Osteoblast (primary cell): ENCODE data around the gene ARHGAP15. TPM values are rescaled to one million over a fixed set of nuclear protein-coding genes. Genes with fewer than 3 reads are reported as not detected.

ENCODE experiments used
- DNase-seq: peaks from one replicate; pipeline ENCODE4 v3.0.0; 2011; ENCODE audit warnings: low spot score, mixed read lengths; ENCODE audit not compliant: insufficient read length; ENCODE audit errors: missing footprints
- H2AFZ ChIP-seq: 2 replicates; pipeline ENCODE4 v1.6.0; 2011; ENCODE audit warnings: mild to moderate bottlenecking, low read length
- H3K27ac ChIP-seq: 2 replicates; pipeline ENCODE4 v1.5.1; 2011; ENCODE audit warnings: mild to moderate bottlenecking, low read depth, low read length, moderate library complexity
- H3K27me3 ChIP-seq: 2 replicates; pipeline ENCODE4 v1.6.0; 2012; ENCODE audit warnings: mild to moderate bottlenecking, control low read depth, inconsistent platforms, low read length, moderate library complexity; ENCODE audit not compliant: insufficient read depth
- H3K36me3 ChIP-seq: 2 replicates; pipeline ENCODE4 v1.5.1; 2011; ENCODE audit warnings: mild to moderate bottlenecking, low read length, control low read depth, moderate library complexity; ENCODE audit not compliant: insufficient read depth
- H3K4me1 ChIP-seq: 2 replicates; pipeline ENCODE4 v1.5.1; 2011; ENCODE audit warnings: mild to moderate bottlenecking, low read length, control low read depth, moderate library complexity; ENCODE audit not compliant: insufficient read depth
- H3K4me2 ChIP-seq: 2 replicates; pipeline ENCODE4 v1.6.0; 2011; ENCODE audit warnings: mild to moderate bottlenecking, low read length; ENCODE audit not compliant: insufficient read depth
- H3K4me3 ChIP-seq: fragments of 200-600 bp; sonication (generic); 3 replicates; pipeline ENCODE4 v1.5.1; 2012; ENCODE audit warnings: mild to moderate bottlenecking, low read length, inconsistent platforms; ENCODE audit not compliant: insufficient read depth
- H3K79me2 ChIP-seq: 2 replicates; pipeline ENCODE4 v1.6.0; 2012; ENCODE audit warnings: mild to moderate bottlenecking, low read length, control low read depth, inconsistent platforms; ENCODE audit not compliant: insufficient read depth
- H3K9me3 ChIP-seq: 2 replicates; pipeline ENCODE4 v1.5.1; 2011; ENCODE audit warnings: low read depth, low read length, control low read depth
- H4K20me1 ChIP-seq: 2 replicates; pipeline ENCODE4 v1.6.0; 2012; ENCODE audit warnings: mild to moderate bottlenecking, low read length, control low read depth; ENCODE audit not compliant: insufficient read depth
- total RNA-seq: library from RNA; depleted of rRNA; stranded (reverse); fragments of >200 nt; gene quantifications from 2 replicates; pipeline ENCODE4 v1.2.3, GENCODE V29; 2012
- TF ChIP-seq, protein P1 (sequence below): IDR thresholded peaks from 2 replicates; pipeline ENCODE4 v1.5.1; 2011; ENCODE audit warnings: mild to moderate bottlenecking, low read depth, low read length, moderate library complexity; ENCODE audit errors: extremely low read depth

ARHGAP15 gene
- total RNA-seq, 1 donor: 2.2 TPM

DNA sequence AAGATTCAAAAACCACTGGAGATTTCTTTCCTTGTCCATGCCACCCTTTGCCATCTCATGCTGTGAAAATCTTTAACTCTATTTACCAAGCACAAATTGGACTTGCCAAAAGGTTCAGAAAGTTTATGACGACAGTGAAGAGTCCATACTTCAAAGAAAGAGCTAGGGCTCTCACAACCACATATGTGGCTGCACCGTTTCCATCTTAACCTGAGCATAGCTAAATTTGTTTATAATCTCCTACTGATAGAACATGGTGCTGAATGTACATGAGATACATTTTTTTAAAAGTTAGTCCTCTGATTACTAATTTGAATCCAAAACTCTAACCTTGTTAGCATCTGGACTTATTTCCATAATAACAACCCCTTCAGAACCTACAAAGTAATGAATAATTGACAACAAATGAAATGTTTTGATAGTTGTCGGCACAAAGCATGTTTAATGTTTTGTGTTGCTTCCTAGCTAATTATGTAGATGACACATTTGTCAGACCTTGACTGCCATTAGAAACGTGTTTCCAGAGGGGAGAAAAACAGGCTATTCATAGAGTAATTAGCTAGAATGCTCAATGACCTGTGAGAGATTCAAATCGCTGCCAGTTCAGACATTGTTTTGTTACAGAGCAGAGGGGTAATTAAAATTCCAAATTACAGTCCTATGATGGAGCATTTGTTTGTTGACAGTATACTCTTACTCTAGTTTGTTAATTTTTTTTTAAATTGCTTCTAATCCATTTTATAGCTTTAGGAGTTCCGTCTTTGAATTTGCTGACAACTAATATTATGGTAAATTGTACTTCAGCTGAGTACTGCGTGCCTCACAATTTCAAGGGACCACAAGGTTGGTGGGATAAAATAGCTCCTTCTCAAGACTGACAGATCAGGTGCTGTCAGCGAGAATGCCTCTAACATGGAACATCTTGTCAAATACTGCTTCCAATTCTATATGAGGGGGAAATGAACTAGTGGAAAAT lies 31.8 kb downstream of the ARHGAP15 start:
- no peaks in the 10 kb centered on the region for H3K36me3 ChIP-seq
- no peak overlapping the region for H3K27ac ChIP-seq
- H3K4me3 ChIP-seq: no peak overlapping the region
- no peaks in the 10 kb centered on the region for H3K9me3 ChIP-seq
- no peak overlapping the region for H2AFZ ChIP-seq
- no peaks in the 10 kb centered on the region for H3K4me1 ChIP-seq
- TF ChIP-seq, protein P1, sequence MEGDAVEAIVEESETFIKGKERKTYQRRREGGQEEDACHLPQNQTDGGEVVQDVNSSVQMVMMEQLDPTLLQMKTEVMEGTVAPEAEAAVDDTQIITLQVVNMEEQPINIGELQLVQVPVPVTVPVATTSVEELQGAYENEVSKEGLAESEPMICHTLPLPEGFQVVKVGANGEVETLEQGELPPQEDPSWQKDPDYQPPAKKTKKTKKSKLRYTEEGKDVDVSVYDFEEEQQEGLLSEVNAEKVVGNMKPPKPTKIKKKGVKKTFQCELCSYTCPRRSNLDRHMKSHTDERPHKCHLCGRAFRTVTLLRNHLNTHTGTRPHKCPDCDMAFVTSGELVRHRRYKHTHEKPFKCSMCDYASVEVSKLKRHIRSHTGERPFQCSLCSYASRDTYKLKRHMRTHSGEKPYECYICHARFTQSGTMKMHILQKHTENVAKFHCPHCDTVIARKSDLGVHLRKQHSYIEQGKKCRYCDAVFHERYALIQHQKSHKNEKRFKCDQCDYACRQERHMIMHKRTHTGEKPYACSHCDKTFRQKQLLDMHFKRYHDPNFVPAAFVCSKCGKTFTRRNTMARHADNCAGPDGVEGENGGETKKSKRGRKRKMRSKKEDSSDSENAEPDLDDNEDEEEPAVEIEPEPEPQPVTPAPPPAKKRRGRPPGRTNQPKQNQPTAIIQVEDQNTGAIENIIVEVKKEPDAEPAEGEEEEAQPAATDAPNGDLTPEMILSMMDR: no peak
- no peaks in the 10 kb centered on the region for H4K20me1 ChIP-seq
- no peak overlapping the region for H3K4me2 ChIP-seq
- DNase-seq: no peak
- no peaks in the 10 kb centered on the region for H3K27me3 ChIP-seq
- no peaks in the 10 kb centered on the region for H3K79me2 ChIP-seq

DNA sequence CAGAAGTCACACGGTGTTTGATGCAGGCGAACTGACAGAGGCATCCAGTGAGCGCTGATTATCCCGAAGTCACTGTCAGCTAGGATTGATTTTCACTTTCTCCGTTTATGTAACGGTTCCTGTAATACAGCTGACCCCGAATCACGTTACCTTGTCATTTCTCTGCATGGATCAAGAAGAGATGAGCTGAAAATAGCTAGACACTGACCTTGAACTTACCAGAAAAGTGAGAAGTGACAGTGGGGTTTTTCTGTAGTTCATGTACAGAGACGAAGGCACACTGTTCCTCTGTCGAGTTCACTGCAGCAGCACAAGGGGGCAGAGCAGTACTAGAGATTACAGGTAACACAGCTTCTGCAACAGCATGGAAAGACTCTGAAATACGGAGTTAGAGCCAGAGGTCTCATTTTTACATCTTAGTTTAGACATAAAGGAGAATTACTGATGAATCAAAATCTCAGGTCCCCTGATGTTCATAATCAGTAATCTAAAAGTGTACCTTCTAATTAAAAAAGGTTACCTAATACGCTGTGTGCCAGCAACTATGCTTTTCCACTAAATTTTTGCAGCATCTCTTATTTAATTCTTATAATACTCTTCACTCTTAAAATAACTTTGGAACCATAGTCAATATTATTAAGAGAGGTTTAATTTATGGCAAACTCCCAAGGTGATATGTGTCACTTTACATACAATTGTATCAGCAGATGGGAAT lies 33.1 kb downstream of the ARHGAP15 start:
- no peaks in the 10 kb centered on the region for H3K27me3 ChIP-seq
- no peak overlapping the region for H3K27ac ChIP-seq
- DNase-seq: no peak
- H4K20me1 ChIP-seq: no peaks in the 10 kb centered on the region
- no peak overlapping the region for H3K4me3 ChIP-seq
- no peaks in the 10 kb centered on the region for H3K36me3 ChIP-seq
- peak overlapping the region; percentile 38 for H3K4me2 ChIP-seq
- peak overlapping the region; percentile 12 for H2AFZ ChIP-seq
- H3K4me1 ChIP-seq: no peaks in the 10 kb centered on the region
- no peaks in the 10 kb centered on the region for H3K9me3 ChIP-seq
- TF ChIP-seq, protein P1: peak; percentile 47
- H3K79me2 ChIP-seq: no peaks in the 10 kb centered on the region

DNA sequence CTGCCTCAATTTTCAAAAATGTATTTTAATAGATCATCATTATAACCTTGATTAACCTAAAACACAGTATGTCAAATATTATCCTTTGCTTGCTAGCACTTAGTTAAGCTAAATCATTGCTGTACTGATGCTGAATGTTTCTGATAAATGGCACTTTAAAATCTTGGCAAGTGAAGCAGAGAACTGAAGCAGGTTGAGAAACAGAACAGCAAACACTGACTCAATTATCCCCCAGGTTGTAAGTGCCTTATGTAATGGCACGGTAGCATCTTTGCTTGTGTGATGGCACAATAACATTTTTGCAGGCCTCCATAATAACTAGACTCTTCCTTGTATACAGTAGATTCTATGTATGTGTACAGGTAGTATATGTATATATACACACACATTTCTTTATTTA lies 33.8 kb downstream of the ARHGAP15 start:
- TF ChIP-seq, protein P1: no peak
- H3K4me1 ChIP-seq: no peaks in the 10 kb centered on the region
- H3K4me3 ChIP-seq: no peak overlapping the region
- H4K20me1 ChIP-seq: no peaks in the 10 kb centered on the region
- no peaks in the 10 kb centered on the region for H3K36me3 ChIP-seq
- DNase-seq: no peak
- no peaks in the 10 kb centered on the region for H3K79me2 ChIP-seq
- H3K27ac ChIP-seq: no peak overlapping the region
- no peak overlapping the region for H2AFZ ChIP-seq
- H3K27me3 ChIP-seq: no peaks in the 10 kb centered on the region
- H3K4me2 ChIP-seq: no peak overlapping the region
- H3K9me3 ChIP-seq: no peaks in the 10 kb centered on the region

DNA sequence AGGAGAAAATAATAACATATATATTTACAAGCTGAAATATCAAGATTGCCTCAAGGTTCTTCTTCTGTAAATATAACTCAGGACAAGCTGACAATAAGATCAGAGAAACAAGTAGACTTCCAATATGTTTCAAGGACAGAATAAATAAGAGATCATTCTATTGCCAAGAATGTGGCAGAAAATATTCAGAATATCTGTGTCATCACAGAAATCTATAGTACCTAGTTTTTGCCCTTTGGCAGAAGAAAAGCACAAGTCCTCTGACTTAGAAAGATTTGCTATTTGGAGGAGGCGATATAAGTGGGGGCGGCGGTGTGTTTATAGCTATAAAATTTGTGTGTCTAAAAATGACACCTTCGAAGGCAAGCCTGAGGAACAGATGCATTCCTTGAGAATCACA lies 34.3 kb downstream of the ARHGAP15 start:
- TF ChIP-seq, protein P1: no peak
- Histone ChIP-seq H3K27ac (no peak overlapping the region), H3K4me3 (no peak overlapping the region), H2AFZ (no peak overlapping the region), H3K4me1 (no peaks in the 10 kb centered on the region), H3K27me3 (no peaks in the 10 kb centered on the region), H3K79me2 (no peaks in the 10 kb centered on the region), H4K20me1 (no peaks in the 10 kb centered on the region), H3K9me3 (no peaks in the 10 kb centered on the region), H3K36me3 (no peaks in the 10 kb centered on the region), H3K4me2 (no peak overlapping the region)
- no peak for DNase-seq
